T-helper 1 cell treated with Interleukin-12 subunit alpha and Interleukin-12 subunit beta and Interleukin-4 antibody, amounts not matched to agents 30 ng/mL and 1 ng/mL, for 36 hours (primary cell): ENCODE results near the gene CA10. TPM values are rescaled to one million over a fixed set of nuclear protein-coding genes. Genes with fewer than 3 reads are reported as not detected.

Experiments
- intact Hi-C: fragments of 100-400 bp; cut with micrococcal nuclease; formaldehyde crosslinking; loops from one replicate; pipeline ENCODE4 v1.15.1; 2024
- total RNA-seq: library from RNA; stranded (reverse); gene quantifications from 2 replicates; pipeline ENCODE4 v1.2.3, GENCODE V29; 2022

CA10 gene
- total RNA-seq, 1 donor from 2014 or later = not detected

- intact Hi-C loops = no loop called here
These were observed 459.2 kb downstream of the CA10 start for GRCh38 chr17:51699303-51699702.

DNA sequence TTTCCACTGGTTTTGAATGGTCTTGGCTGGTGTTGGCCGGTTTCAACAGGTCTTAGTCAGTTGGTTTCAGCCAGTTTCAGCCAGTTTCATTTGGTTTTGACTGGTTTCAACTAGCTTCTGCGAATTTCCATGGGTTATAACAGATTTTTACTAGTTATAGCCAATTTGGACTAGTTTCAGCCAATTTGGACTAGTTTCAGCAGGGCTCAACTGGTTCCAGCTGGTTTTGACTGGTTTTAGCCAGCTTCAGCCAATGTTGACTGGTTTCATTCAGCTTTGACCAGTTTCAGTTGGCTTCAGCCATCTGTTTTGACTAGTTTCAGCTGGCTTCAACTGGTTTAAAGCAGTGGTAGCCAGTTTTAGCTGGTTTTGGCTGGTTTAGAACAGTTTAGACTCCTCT is 465.6 kb downstream of the CA10 start:
- intact Hi-C loops = no loop called here

DNA sequence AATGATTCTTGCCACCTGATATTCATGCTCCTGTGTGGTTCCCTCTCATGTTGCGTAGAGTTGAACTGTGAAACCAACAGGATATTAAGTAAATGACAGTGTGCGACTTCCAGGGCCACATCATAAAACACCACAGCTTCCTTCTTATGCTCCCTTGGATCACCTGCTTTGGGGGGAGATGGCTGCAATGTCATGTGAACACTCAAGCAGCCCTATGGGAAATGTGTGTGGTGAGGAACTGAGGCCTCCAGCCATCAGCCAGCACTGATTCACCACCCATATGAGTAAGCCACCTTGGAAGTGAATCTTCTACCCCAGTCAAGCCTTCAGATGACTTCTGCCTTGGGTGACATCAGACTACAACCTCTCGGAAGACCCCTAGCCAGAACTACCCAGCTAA is 470.6 kb downstream of the CA10 start:
- intact Hi-C loops = no loop called here

DNA sequence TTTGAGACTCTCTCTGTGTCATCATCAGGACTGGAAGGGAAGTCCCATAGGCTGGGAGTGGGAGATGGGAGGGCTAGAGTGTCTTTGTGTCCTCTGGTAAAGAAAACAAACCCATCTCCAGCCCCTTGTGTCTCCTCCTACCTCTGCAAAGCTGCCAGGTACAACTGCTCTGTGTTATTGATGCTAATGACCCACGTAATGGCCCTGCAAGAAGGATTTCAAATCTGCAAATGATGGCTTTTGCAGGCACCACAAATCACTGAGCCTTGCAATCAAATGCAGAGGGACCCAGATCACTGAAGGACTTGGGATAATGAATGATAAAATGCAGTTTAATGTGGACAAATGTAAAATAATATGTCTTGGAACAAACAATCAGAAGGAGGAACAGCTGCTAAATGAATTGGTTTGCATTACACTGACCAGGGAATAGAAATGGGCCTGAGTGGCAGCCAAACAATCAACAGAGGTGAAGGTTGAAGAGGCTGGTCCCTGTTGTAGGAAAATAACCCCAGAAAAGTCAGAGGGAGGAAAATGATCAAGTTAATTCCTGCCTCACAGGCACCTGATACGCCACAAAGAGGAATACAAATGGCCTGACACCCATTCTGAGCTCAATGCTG is 473.1 kb downstream of the CA10 start:
- intact Hi-C loops = no loop called here

DNA sequence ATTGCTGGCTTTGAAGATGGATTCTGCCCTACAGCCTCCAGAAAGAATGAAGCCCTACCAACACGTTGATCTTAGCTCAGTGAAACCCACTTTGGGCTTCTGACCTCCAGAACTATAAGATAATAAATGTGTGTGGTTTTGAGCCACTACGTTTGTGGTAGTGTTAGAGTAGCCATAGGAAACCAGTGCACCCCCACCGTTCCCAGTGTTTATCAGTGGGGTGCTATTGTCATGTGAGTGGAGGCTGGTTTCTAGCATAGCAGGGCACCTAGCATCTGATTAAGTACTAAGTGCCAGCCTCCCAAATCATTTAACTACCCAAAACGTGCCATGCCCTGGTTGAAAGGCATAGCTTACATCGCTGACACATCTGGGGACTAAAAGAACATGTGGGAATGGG is 474.3 kb downstream of the CA10 start:
- intact Hi-C loops = no loop called here

- intact Hi-C loops = no loop called here
These were observed 475.2 kb downstream of the CA10 start for GRCh38 chr17:51683291-51683690.

- intact Hi-C loops = no loop called here
These were observed 476.4 kb downstream of the CA10 start for GRCh38 chr17:51682115-51682514.

DNA sequence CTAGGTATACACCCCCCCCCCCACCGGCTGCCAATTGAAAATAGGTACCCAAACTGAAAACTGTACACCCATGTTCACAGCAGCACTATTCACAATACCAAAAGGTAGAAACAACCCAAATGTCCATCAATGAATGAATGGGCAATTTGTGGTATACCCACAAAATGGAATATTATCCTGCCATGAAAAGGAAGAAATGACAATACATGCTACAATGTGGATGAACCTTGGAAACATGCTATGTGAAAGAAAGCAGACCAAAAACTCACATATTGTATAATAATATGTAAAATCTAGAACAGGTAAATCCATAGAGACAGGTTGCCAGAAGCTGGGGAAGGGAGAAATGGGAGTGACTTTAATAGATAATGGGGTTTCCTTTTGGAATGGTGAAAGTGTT is 480.6 kb downstream of the CA10 start:
- intact Hi-C loops = no loop called here

DNA sequence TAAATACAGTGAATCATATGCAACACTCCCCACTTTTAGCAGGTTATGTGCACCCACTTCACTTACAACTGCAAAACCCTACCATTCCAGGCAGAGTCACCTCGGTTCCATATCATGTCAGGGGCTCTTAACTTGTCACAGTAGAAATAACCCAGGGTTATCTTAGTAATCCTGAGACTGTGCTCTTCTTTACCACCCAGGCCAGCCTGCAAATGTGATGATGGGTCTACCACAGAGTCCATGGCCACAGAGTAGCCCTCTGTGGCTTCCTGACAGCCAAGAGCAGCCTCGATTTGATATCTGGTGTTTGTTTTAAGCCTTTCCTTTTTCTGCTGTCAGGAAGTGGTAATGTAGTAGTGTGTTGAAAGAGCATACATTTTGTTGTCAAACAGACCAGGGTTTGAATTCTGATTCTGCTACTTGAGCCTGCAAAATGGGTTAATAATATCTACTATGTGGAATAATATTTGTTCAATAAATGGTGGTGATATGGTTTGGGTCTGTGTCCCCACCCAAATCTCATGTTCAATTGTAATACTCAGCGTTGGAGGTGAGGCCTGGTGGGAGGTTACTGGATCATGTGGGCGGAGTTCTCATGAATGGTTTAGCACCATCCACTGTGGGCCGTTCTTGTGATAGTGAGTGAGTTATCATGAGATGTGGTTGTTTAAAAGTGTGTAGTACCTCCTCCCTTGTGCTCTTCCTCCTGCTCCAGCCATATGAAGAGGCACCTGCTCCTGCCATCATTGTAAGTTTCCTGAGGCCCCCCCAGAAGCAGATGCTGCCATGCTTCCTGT is 481.6 kb downstream of the CA10 start:
- intact Hi-C loops = no loop called here

- intact Hi-C loops = no loop called here
These were observed 483.8 kb downstream of the CA10 start for GRCh38 chr17:51674579-51675255.

DNA sequence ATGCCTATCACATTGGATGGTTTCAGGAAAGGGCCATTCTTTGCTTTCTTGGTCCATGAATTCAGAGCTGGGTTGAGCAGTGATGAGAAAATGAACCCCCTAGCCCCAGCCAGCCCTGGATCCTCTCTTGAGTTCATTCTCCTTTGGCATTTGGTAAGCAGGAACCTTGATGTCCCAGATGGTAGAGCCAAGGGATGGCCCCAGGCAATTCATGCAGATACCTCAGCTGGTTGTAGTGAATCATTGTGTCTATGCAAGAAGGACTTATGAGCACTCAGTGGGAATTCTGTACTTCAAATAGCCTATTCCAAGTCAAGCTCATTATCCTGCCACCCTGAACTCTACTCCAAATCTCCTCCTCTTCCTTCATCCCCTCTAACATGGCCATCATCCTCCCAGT is 485.4 kb downstream of the CA10 start:
- intact Hi-C loops = no loop called here

- intact Hi-C loops = no loop called here
These were observed 486.4 kb downstream of the CA10 start for GRCh38 chr17:51672065-51672464.

- intact Hi-C loops = no loop called here
These were observed 487.6 kb downstream of the CA10 start for GRCh38 chr17:51670899-51671298.

DNA sequence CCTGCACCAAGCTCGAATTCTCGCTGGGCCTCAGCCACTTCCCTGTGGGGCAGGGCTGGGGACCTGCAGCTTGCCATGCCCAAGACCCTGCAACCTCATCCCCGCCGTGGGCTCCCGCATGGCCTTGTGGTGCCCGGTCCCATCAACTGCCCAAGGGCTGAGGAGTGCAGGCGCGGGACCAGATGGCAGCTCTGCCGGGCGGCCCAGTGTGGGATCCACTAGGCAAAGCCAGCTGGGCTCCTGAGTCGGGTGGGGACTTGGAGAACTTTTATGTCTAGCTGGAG is 489.6 kb downstream of the CA10 start:
- intact Hi-C loops = no loop called here

DNA sequence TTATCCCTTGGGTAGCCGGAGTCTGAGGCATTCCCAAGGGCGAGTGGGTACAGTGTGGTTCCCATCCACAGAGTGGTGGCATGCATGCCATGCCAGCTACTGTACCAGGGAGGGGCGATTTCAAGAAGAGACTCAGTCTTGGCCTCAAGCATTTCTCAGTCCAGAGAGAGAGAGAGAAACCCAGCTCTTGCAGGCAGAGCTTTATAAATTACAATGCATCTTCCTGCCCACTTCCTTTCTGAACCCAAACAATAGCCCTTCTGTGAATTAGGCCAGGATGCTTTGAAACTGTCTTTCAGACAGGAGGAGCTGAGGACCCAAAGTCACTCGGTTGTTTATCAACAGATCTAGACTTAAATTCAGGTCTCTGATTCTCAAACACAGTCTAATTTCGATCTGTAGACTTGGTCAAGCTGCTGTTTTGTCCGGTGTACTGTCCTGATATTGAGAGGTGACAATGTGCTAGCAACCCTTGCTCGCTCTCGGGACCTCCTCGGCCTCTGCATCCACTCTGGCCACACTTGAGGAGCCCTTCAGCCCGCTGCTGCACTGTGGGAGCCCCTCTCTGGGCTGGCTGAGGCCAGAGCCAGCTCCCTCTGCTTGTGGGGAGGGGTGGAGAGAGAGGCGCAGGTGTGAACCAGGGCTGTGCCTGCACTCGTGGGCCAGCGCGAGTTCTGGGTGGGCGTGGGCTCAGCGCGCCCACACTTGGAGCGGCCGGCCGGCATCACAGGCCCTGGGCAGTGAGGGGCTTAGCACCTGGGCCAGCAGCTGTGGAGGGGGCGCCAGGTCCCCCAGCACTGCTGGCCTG is 490.2 kb downstream of the CA10 start:
- intact Hi-C loops = no loop called here

DNA sequence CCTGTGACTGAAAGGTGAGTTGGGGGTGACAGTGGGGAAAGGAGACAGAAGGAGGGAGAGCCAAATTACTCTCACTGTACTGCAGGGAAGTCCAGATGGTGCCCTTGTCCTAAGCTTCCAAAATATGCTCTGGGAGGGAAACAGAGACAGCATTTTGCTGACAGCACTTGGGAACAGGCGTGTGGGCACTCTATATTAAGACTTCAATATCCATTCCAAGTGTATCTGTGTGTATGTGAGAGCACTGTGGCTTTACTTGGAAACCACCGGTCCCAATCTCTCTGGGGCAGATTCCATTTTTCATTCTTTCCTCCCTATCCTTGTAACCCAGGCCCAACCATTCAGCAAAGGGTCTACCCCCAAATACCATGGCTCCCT is 490.8 kb downstream of the CA10 start:
- intact Hi-C loops = no loop called here

- intact Hi-C loops = no loop called here
These were observed 491.4 kb downstream of the CA10 start for GRCh38 chr17:51666971-51667705.

DNA sequence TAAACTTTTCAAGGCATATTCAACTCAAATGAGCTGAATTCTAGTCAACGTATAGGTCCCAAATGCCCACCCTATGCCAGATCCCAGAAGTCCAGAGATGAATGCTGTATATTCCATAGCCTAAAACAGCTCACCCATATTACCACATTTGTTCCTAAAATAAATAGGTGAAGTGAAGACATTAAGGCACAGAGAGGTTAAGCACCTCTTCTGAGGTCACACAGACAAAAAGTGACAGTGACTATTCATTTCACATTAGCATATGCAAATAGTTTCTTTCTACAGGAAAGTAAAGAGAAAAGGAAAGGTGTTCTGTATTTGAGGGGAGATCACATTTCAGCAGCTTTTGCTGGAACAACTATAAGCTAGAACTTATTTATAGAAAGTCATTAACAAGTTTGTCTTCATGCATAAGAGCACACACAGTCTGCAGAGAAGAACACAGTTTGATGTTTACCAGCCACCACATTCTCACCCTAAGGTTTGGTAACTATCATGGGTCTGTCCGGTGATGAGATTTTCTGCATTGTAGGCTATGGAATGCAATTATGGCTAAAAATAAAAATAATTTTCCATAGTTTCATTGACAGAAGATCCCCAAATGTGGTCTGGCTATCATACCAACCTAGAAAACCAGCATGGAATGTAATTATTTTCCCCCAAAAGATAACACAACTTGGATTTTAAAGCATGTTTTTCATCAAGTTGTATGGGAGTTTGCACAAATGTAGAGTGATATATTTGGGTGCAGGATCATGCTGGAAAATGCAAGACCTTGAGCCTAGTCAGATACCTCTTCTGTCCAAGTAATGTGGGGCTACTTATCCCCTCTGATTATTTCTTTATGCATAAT is 496.1 kb downstream of the CA10 start:
- intact Hi-C loops = no loop called here

- intact Hi-C loops = no loop called here
These were observed 497.1 kb downstream of the CA10 start for GRCh38 chr17:51661403-51661802.

DNA sequence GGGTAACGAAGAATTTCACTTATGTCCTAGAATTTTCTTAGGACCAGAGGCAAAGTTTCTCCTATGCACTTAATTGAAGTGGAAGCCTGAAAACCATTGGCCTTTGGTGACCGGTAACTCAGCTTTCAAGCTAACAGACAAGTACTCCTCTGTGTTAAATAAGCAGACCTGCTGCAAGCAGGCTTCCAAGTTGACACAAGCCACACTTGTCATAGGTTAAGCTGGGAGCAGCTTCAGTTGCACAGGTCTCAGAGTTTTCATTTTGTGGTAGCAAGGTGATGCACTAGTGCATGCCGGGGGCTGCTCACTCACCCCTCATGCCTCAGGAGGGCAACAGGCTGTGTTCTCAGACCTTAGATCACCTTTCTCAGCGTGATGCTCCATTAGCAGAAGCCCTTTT is 498.2 kb downstream of the CA10 start:
- intact Hi-C loops = no loop called here
